Natural killer cell (primary cell): ENCODE results near the gene MYOM1. TPM values are rescaled to one million over a fixed set of nuclear protein-coding genes. Genes with fewer than 3 reads are reported as not detected.
A peak's percentile ranks its signal among the peaks of the same experiment; 100 is the strongest.

Experiments used
- ATAC-seq, 3 donors: fragments of 150-1000 bp in 2 of 3; fragments of 200-7000 bp in 1 of 3; cut with Tn5 transposase; 1 replicate in 1 of 3; 2 replicates in 2 of 3; pipeline ENCODE4 v1.10.0; 2021; ENCODE audit warnings: mild to moderate bottlenecking in 2 of 3, moderate library complexity in 2 of 3
- DNase-seq, 2 donors: peaks; one replicate each; pipeline versions ENCODE4 v3.0.0 to v3.0.0-alpha.2; 2013 to 2021; ENCODE audit warnings: mixed read lengths in 1 of 2
- H3K27ac ChIP-seq: one replicate; pipeline ENCODE4 v1.5.1; 2013; ENCODE audit warnings: mild to moderate bottlenecking, low read length
- H3K27me3 ChIP-seq: one replicate; pipeline ENCODE4 v1.6.1; 2013; ENCODE audit warnings: low read length; ENCODE audit not compliant: control insufficient read depth, insufficient read depth
- H3K36me3 ChIP-seq: one replicate; pipeline ENCODE4 v1.6.1; 2013; ENCODE audit warnings: low read length; ENCODE audit not compliant: control insufficient read depth, insufficient read depth
- H3K4me1 ChIP-seq: one replicate; pipeline ENCODE4 v1.6.1; 2013; ENCODE audit warnings: low read length; ENCODE audit not compliant: control insufficient read depth, insufficient read depth
- H3K4me3 ChIP-seq: one replicate; pipeline ENCODE4 v1.5.1; 2013; ENCODE audit warnings: low read length
- H3K9me3 ChIP-seq: one replicate; pipeline ENCODE4 v1.6.1; 2013; ENCODE audit warnings: low read length; ENCODE audit not compliant: control insufficient read depth, insufficient read depth
- H3K27ac Mint-ChIP-seq, 2 donors: one replicate each; pipeline ENCODE4 v1.8.0; 2022; ENCODE audit warnings: mild to moderate bottlenecking in 2 of 2, mixed read lengths in 2 of 2, moderate library complexity in 1 of 2
- H3K27me3 Mint-ChIP-seq, 2 donors: one replicate each; pipeline ENCODE4 v1.8.0; 2022; ENCODE audit warnings: low read depth in 2 of 2, mixed read lengths in 2 of 2
- H3K36me3 Mint-ChIP-seq: one replicate; pipeline ENCODE4 v1.8.0; 2022; ENCODE audit warnings: mixed read lengths
- H3K4me1 Mint-ChIP-seq, 2 donors: one replicate each; pipeline ENCODE4 v1.8.0; 2022; ENCODE audit warnings: mixed read lengths in 2 of 2
- H3K4me3 Mint-ChIP-seq: one replicate; pipeline ENCODE4 v1.8.0; 2022; ENCODE audit warnings: mild to moderate bottlenecking, moderate library complexity, mixed read lengths
- H3K9me3 Mint-ChIP-seq, 2 donors: one replicate each; pipeline ENCODE4 v1.8.0; 2022; ENCODE audit warnings: mixed read lengths in 2 of 2
- CTCF ChIP-seq: fragments of 200-600 bp; IDR thresholded peaks from one replicate; pipeline ENCODE4 v1.8.0; 2022; ENCODE audit warnings: antibody characterized with exemption
- WGBS: methylation state at CpG from one replicate; pipeline ENCODE4 v1.1.7; 2013; ENCODE audit warnings: missing lambda C conversion rate; ENCODE audit not compliant: insufficient coverage; 5-methylcytosine and 5-hydroxymethylcytosine counted together
- intact Hi-C: fragments of 100-400 bp; cut with micrococcal nuclease; formaldehyde crosslinking; loops from one replicate; pipeline ENCODE4 v1.14.2; 2022
- total RNA-seq, 4 donors: library from RNA; stranded (reverse); fragments of 120-200 nt in 1 of 4; gene quantifications; one replicate each; pipeline versions ENCODE4 v1.2.3 to v1.2.4, GENCODE V29; 2013 to 2022

The MYOM1 gene
- total RNA-seq, 3 donors from 2014 or later (not counting 1 experiment from before 2014, with no cell fraction given) = 1.7 to 5.8 (median 3.0) TPM

- ATAC-seq = peak; percentile 37 to 59 (median 46)
- peak in 1 of 2 donors; percentile 75 for DNase-seq
- Mint-ChIP-seq H3K4me3 (peak overlapping the region; percentile 70), H3K27me3 (no peaks in the 10 kb centered on the region), H3K4me1 (peaks cover 62 to 64% of the 10 kb centered on the region in 2 donors), H3K9me3 (no peaks in the 10 kb centered on the region), H3K36me3 (no peaks in the 10 kb centered on the region), H3K27ac (peak overlapping the region; percentile 87 to 99)
- 7% methylated on average over 2 of the region's 3 CpGs for WGBS
- intact Hi-C loops = loop anchor here (2.0 kb wide), 1 partner anchor 70 kb away; no protein-coding TSS in a partner anchor
- Histone ChIP-seq H3K27ac (peak overlapping the region; percentile 90), H3K36me3 (no peaks in the 10 kb centered on the region), H3K4me3 (no peak overlapping the region), H3K9me3 (no peaks in the 10 kb centered on the region), H3K4me1 (peaks cover 55% of the 10 kb centered on the region), H3K27me3 (no peaks in the 10 kb centered on the region)
- TF ChIP-seq CTCF = no peak
Observed at GRCh38 chr18:3059272-3059671, 160.5 kb downstream of the MYOM1 start.

GRCh38 chr18:3058328-3059191, 161.2 kb downstream of the MYOM1 start:
- Histone ChIP-seq H3K27me3 (no peaks in the 10 kb centered on the region), H3K27ac (peak overlapping the region; percentile 90), H3K4me1 (peaks cover 55% of the 10 kb centered on the region), H3K4me3 (no peak overlapping the region), H3K9me3 (no peaks in the 10 kb centered on the region), H3K36me3 (no peaks in the 10 kb centered on the region)
- Mint-ChIP-seq H3K36me3 (no peaks in the 10 kb centered on the region), H3K4me1 (peaks cover 62 to 64% of the 10 kb centered on the region in 2 donors), H3K9me3 (no peaks in the 10 kb centered on the region), H3K4me3 (peak overlapping the region; percentile 70), H3K27me3 (no peaks in the 10 kb centered on the region), H3K27ac (peak overlapping the region; percentile 87 to 99)
- 51% methylated on average over 5 of the region's 6 CpGs for WGBS
- intact Hi-C loops = loop anchor here (2.0 kb wide), 1 partner anchor 70 kb away; no protein-coding TSS in a partner anchor
- ATAC-seq = peak; percentile 60 to 74 (median 63)
- peak; percentile 21 to 61 for DNase-seq
- TF ChIP-seq CTCF = no peak

- H3K4me3 Mint-ChIP-seq = no peak overlapping the region
Observed at GRCh38 chr18:3057526-3057925, 162.2 kb downstream of the MYOM1 start.

More at GRCh38 chr18:3057526-3057925, 162.2 kb downstream of the MYOM1 start:
- 93% methylated on average over 4 of the region's 4 CpGs for whole genome bisulfite sequencing
- Histone ChIP-seq H3K9me3 (no peaks in the 10 kb centered on the region), H3K27me3 (no peaks in the 10 kb centered on the region), H3K4me3 (no peak overlapping the region), H3K4me1 (peaks cover 47% of the 10 kb centered on the region), H3K27ac (peak overlapping the region; percentile 90), H3K36me3 (no peaks in the 10 kb centered on the region)
- intact Hi-C loops = no loop called here
- peaks cover 52 to 61% of the 10 kb centered on the region in 2 donors for H3K4me1 Mint-ChIP-seq
- H3K9me3 Mint-ChIP-seq = no peaks in the 10 kb centered on the region
- peaks cover 0 to 4% of the 10 kb centered on the region in 2 donors for H3K27me3 Mint-ChIP-seq
- ATAC-seq (no peak), DNase-seq (no peak)
- H3K27ac Mint-ChIP-seq = peak overlapping the region; percentile 87 to 99
- TF ChIP-seq CTCF = no peak
- H3K36me3 Mint-ChIP-seq = no peaks in the 10 kb centered on the region
